BLaER1 (cell line): ENCODE results near the gene USH2A.

ENCODE experiments used
- H3K27ac ChIP-seq: shearing (Covaris generic); formaldehyde crosslinking; 2 replicates; pipeline ENCODE4 v1.8.1; 2022
- H3K27me3 ChIP-seq: shearing (Covaris generic); formaldehyde crosslinking; 2 replicates; pipeline ENCODE4 v1.8.1; 2022
- H3K36me3 ChIP-seq: shearing (Covaris generic); formaldehyde crosslinking; 2 replicates; pipeline ENCODE4 v1.8.1; 2022
- H3K4me1 ChIP-seq: shearing (Covaris generic); formaldehyde crosslinking; 2 replicates; pipeline ENCODE4 v1.8.1; 2022
- H3K4me2 ChIP-seq: shearing (Covaris generic); formaldehyde crosslinking; 2 replicates; pipeline ENCODE4 v1.8.1; 2022
- H3K4me3 ChIP-seq: shearing (Covaris generic); formaldehyde crosslinking; 2 replicates; pipeline ENCODE4 v1.8.1; 2022
- H3K9ac ChIP-seq: shearing (Covaris generic); formaldehyde crosslinking; 2 replicates; pipeline ENCODE4 v1.8.1; 2022
- H3K9me3 ChIP-seq: shearing (Covaris generic); formaldehyde crosslinking; 2 replicates; pipeline ENCODE4 v1.8.1; 2022
- H4K20me1 ChIP-seq: shearing (Covaris generic); formaldehyde crosslinking; 2 replicates; pipeline ENCODE4 v1.8.1; 2022
- Cebpa-rat ChIP-seq: shearing (Covaris generic); IDR thresholded peaks from 2 replicates; pipeline ENCODE4 v1.8.1; 2022

The USH2A gene

GRCh38 chr1:215637041-215637573, 786.1 kb downstream of the USH2A start:
- no peak overlapping the region for H3K4me3 ChIP-seq
- H3K27me3 ChIP-seq = no peaks in the 10 kb centered on the region
- H3K9ac ChIP-seq = no peak overlapping the region
- H3K4me1 ChIP-seq = no peaks in the 10 kb centered on the region
- TF ChIP-seq Cebpa-rat = no peak
- no peak overlapping the region for H3K4me2 ChIP-seq
- no peaks in the 10 kb centered on the region for H3K36me3 ChIP-seq
- no peak overlapping the region for H3K27ac ChIP-seq
- H3K9me3 ChIP-seq = no peaks in the 10 kb centered on the region
- H4K20me1 ChIP-seq = no peaks in the 10 kb centered on the region

GRCh38 chr1:215636258-215636965, 786.8 kb downstream of the USH2A start:
- no peaks in the 10 kb centered on the region for H3K27me3 ChIP-seq
- H3K27ac ChIP-seq = no peak overlapping the region
- no peaks in the 10 kb centered on the region for H4K20me1 ChIP-seq
- H3K36me3 ChIP-seq = no peaks in the 10 kb centered on the region
- no peak overlapping the region for H3K4me2 ChIP-seq
- H3K4me3 ChIP-seq = no peak overlapping the region
- no peaks in the 10 kb centered on the region for H3K4me1 ChIP-seq
- H3K9ac ChIP-seq = no peak overlapping the region
- no peak for TF ChIP-seq Cebpa-rat
- H3K9me3 ChIP-seq = no peaks in the 10 kb centered on the region

- no peak overlapping the region for H3K4me3 ChIP-seq
- no peak overlapping the region for H3K4me2 ChIP-seq
- H3K27ac ChIP-seq = no peak overlapping the region
- H3K9me3 ChIP-seq = no peaks in the 10 kb centered on the region
- no peaks in the 10 kb centered on the region for H3K27me3 ChIP-seq
- H3K4me1 ChIP-seq = no peaks in the 10 kb centered on the region
- TF ChIP-seq Cebpa-rat = no peak
- H4K20me1 ChIP-seq = no peaks in the 10 kb centered on the region
- no peak overlapping the region for H3K9ac ChIP-seq
- H3K36me3 ChIP-seq = no peaks in the 10 kb centered on the region
Measured at GRCh38 chr1:215635827-215636226, 787.4 kb downstream of the USH2A start.

GRCh38 chr1:215631489-215631888, 791.8 kb downstream of the USH2A start:
- H3K27ac ChIP-seq = no peak overlapping the region
- no peaks in the 10 kb centered on the region for H3K36me3 ChIP-seq
- no peak overlapping the region for H3K4me3 ChIP-seq
- H3K4me1 ChIP-seq = no peaks in the 10 kb centered on the region
- H3K9me3 ChIP-seq = no peaks in the 10 kb centered on the region
- H4K20me1 ChIP-seq = no peaks in the 10 kb centered on the region
- no peak for TF ChIP-seq Cebpa-rat
- no peak overlapping the region for H3K9ac ChIP-seq
- no peaks in the 10 kb centered on the region for H3K27me3 ChIP-seq
- H3K4me2 ChIP-seq = no peak overlapping the region

GRCh38 chr1:215631040-215631439, 792.2 kb downstream of the USH2A start:
- Histone ChIP-seq H3K36me3 (no peaks in the 10 kb centered on the region), H3K4me3 (no peak overlapping the region), H4K20me1 (no peaks in the 10 kb centered on the region), H3K27ac (no peak overlapping the region), H3K9me3 (no peaks in the 10 kb centered on the region), H3K4me1 (no peaks in the 10 kb centered on the region), H3K9ac (no peak overlapping the region), H3K4me2 (no peak overlapping the region), H3K27me3 (no peaks in the 10 kb centered on the region)
- TF ChIP-seq Cebpa-rat = no peak

- H3K4me3 ChIP-seq = no peak overlapping the region
- peaks cover 10% of the 10 kb centered on the region for H3K36me3 ChIP-seq
- no peak overlapping the region for H3K9ac ChIP-seq
Measured at GRCh38 chr1:215625949-215626348, 797.3 kb downstream of the USH2A start.

GRCh38 chr1:215623162-215623561, 800.1 kb downstream of the USH2A start:
- Histone ChIP-seq H3K27me3 (no peaks in the 10 kb centered on the region), H3K9ac (no peak overlapping the region), H3K4me1 (no peaks in the 10 kb centered on the region), H3K36me3 (peaks cover 31% of the 10 kb centered on the region), H4K20me1 (no peaks in the 10 kb centered on the region), H3K4me3 (no peak overlapping the region), H3K9me3 (no peaks in the 10 kb centered on the region), H3K4me2 (no peak overlapping the region), H3K27ac (no peak overlapping the region)
- TF ChIP-seq Cebpa-rat = no peak

More at GRCh38 chr1:215625949-215626348, 797.3 kb downstream of the USH2A start:
- TF ChIP-seq Cebpa-rat = no peak
- H3K9me3 ChIP-seq = no peaks in the 10 kb centered on the region
- no peak overlapping the region for H3K27ac ChIP-seq
- no peaks in the 10 kb centered on the region for H3K4me1 ChIP-seq
- no peaks in the 10 kb centered on the region for H3K27me3 ChIP-seq
- no peak overlapping the region for H3K4me2 ChIP-seq
- H4K20me1 ChIP-seq = no peaks in the 10 kb centered on the region

GRCh38 chr1:215617979-215618378, 805.3 kb downstream of the USH2A start:
- peaks cover 72% of the 10 kb centered on the region for H3K36me3 ChIP-seq
- no peak overlapping the region for H3K4me2 ChIP-seq
- H3K4me3 ChIP-seq = no peak overlapping the region
- H3K27me3 ChIP-seq = no peaks in the 10 kb centered on the region
- H3K9ac ChIP-seq = no peak overlapping the region
- peaks cover 10% of the 10 kb centered on the region for H3K9me3 ChIP-seq
- no peak overlapping the region for H3K27ac ChIP-seq
- no peaks in the 10 kb centered on the region for H3K4me1 ChIP-seq
- H4K20me1 ChIP-seq = peaks cover 17% of the 10 kb centered on the region; the same call in 1 of the 2 replicates
- TF ChIP-seq Cebpa-rat = no peak

GRCh38 chr1:215612391-215612790, 810.9 kb downstream of the USH2A start:
- Histone ChIP-seq H3K4me2 (no peak overlapping the region), H4K20me1 (peaks cover 17% of the 10 kb centered on the region; the same call in 1 of the 2 replicates), H3K27ac (no peak overlapping the region), H3K4me1 (no peaks in the 10 kb centered on the region), H3K27me3 (no peaks in the 10 kb centered on the region), H3K9ac (no peak overlapping the region), H3K9me3 (peaks cover 16% of the 10 kb centered on the region), H3K4me3 (no peak overlapping the region), H3K36me3 (peaks cover 78% of the 10 kb centered on the region)
- TF ChIP-seq Cebpa-rat = no peak

GRCh38 chr1:215608646-215609045, 814.6 kb downstream of the USH2A start:
- Histone ChIP-seq H3K9me3 (peaks cover 13% of the 10 kb centered on the region), H3K4me2 (no peak overlapping the region), H3K27ac (no peak overlapping the region), H3K27me3 (no peaks in the 10 kb centered on the region), H3K36me3 (peaks cover 71% of the 10 kb centered on the region), H3K4me1 (no peaks in the 10 kb centered on the region), H3K9ac (no peak overlapping the region), H3K4me3 (no peak overlapping the region), H4K20me1 (peaks cover 17% of the 10 kb centered on the region)
- TF ChIP-seq Cebpa-rat = no peak
